CD4-positive, alpha-beta T cell (primary cell): ENCODE data around the gene OLFML2A. TPM values are rescaled to one million over a fixed set of nuclear protein-coding genes. Genes with fewer than 3 reads are reported as not detected.

ENCODE experiments used
- ATAC-seq: fragments of 200-7000 bp; cut with Tn5 transposase; one replicate; pipeline ENCODE4 v1.10.0; 2022; ENCODE audit warnings: mild to moderate bottlenecking; ENCODE audit not compliant: poor library complexity
- CTCF ChIA-PET: fragments of 350-600 bp; sonication (Branson Sonifier 250); formaldehyde crosslinking; loops from one replicate; lab custom pipeline; 2021; ENCODE audit warnings: antibody characterized with exemption, inconsistent platforms; lab: Charles Lee
- POLR2A ChIA-PET: fragments of 350-600 bp; sonication (Branson Sonifier 250); formaldehyde crosslinking; loops from one replicate; lab custom pipeline; 2021; ENCODE audit warnings: antibody characterized with exemption, inconsistent platforms; lab: Charles Lee
- DNase-seq, 14 experiments: peaks; one replicate each; pipeline ENCODE4 v3.0.0-alpha.2; 2013 to 2020; ENCODE audit warnings: mixed read lengths in 2 of 14
- H3K27ac ChIP-seq, 2 donors: one replicate each; pipeline versions ENCODE4 v1.5.1 to v1.7.0; 2013; ENCODE audit warnings: low read length in 2 of 2, low read depth in 1 of 2, mild to moderate bottlenecking in 1 of 2
- H3K27me3 ChIP-seq, 2 experiments: 1 replicate in 1 of 2; 2 replicates in 1 of 2; pipeline versions ENCODE4 v1.6.1 to v1.7.0; 2013; ENCODE audit warnings: low read length in 2 of 2, control low read depth in 1 of 2, mild to moderate bottlenecking in 1 of 2, moderate library complexity in 1 of 2; ENCODE audit not compliant: insufficient read depth in 2 of 2, control insufficient read depth in 1 of 2
- H3K36me3 ChIP-seq: one replicate; pipeline ENCODE4 v1.6.1; 2013; ENCODE audit warnings: low read length, control low read depth; ENCODE audit not compliant: insufficient read depth
- H3K4me1 ChIP-seq: one replicate; pipeline ENCODE4 v1.6.1; 2013; ENCODE audit warnings: low read length, control low read depth; ENCODE audit not compliant: insufficient read depth
- H3K4me3 ChIP-seq: one replicate; pipeline ENCODE4 v1.5.1; 2013; ENCODE audit warnings: mild to moderate bottlenecking, low read length, moderate library complexity
- H3K9me3 ChIP-seq, 2 experiments: 1 replicate in 1 of 2; 2 replicates in 1 of 2; pipeline versions ENCODE4 v1.6.1 to v1.7.0; 2013; ENCODE audit warnings: low read length in 2 of 2, mild to moderate bottlenecking in 2 of 2, control low read depth in 1 of 2, moderate library complexity in 1 of 2; ENCODE audit not compliant: control insufficient read depth in 1 of 2, insufficient read depth in 1 of 2
- H3K27ac Mint-ChIP-seq: one replicate; pipeline ENCODE4 v1.8.0; 2020; ENCODE audit warnings: mixed read lengths
- H3K27me3 Mint-ChIP-seq: one replicate; pipeline ENCODE4 v1.8.0; 2021; ENCODE audit warnings: mixed read lengths
- H3K36me3 Mint-ChIP-seq: one replicate; pipeline ENCODE4 v1.8.0; 2021; ENCODE audit warnings: low read depth, mixed read lengths
- H3K4me1 Mint-ChIP-seq: one replicate; pipeline ENCODE4 v1.8.0; 2021; ENCODE audit warnings: low read depth, mixed read lengths
- H3K4me3 Mint-ChIP-seq: one replicate; pipeline ENCODE4 v1.8.0; 2020; ENCODE audit warnings: mild to moderate bottlenecking, mixed read lengths
- H3K9me3 Mint-ChIP-seq: one replicate; pipeline ENCODE4 v1.8.0; 2020; ENCODE audit warnings: mixed read lengths
- CTCF ChIP-seq: fragments of 200-600 bp; IDR thresholded peaks from one replicate; pipeline ENCODE4 v1.8.0; 2022; ENCODE audit warnings: antibody characterized with exemption, mild to moderate bottlenecking
- intact Hi-C, 2 experiments: fragments of 100-400 bp; cut with DNase I in 1 of 2; cut with micrococcal nuclease in 1 of 2; formaldehyde crosslinking; loops; one replicate each; pipeline versions ENCODE4 v1.15.1 to v1.9.0; 2023 to 2025; cut with DNase I, micrococcal nuclease
- total RNA-seq, 174 experiments: library from RNA in 2 of 174; stranded (reverse) in 2 of 174; gene quantifications; one replicate each; pipeline ENCODE4 v1.2.3 and lab custom pipeline; 2021 to 2026

Gene OLFML2A
- total RNA-seq, 2 experiments from 2014 or later, result not detected

GRCh38 chr9:124855566-124855943 lies 78.6 kb downstream of the OLFML2A start:
- no peak for DNase-seq
- CTCF ChIA-PET, result interaction anchor here (1.4 to 5.4 kb wide), 3 partner anchors 15 to 238 kb away, joined by 3 to 106 read pairs (median 5); partner anchors contain the start of genes NR6A1 and OLFML2A
- H3K4me3 ChIP-seq, result no peak overlapping the region
- H3K27ac ChIP-seq, result no peak overlapping the region
- no peaks in the 10 kb centered on the region for H3K27me3 ChIP-seq
- ATAC-seq, result no peak
- H3K9me3 ChIP-seq, result peaks cover 0 to 3% of the 10 kb centered on the region in 2 experiments
- H3K36me3 ChIP-seq, result peaks cover 37% of the 10 kb centered on the region
- no peak overlapping the region for H3K4me3 Mint-ChIP-seq
- no peak for TF ChIP-seq CTCF
- H3K4me1 ChIP-seq, result peaks cover 40% of the 10 kb centered on the region
- H3K27me3 Mint-ChIP-seq, result peaks cover 11% of the 10 kb centered on the region
- H3K9me3 Mint-ChIP-seq, result no peaks in the 10 kb centered on the region
- H3K36me3 Mint-ChIP-seq, result peaks cover 34% of the 10 kb centered on the region
- POLR2A ChIA-PET, result no interaction called here
- intact Hi-C loops, result loop anchor here in 1 of 2 experiments (5.0 kb wide), 1 partner anchor 402 kb away; no protein-coding TSS in a partner anchor
- peaks cover 31% of the 10 kb centered on the region for H3K4me1 Mint-ChIP-seq
- no peak overlapping the region for H3K27ac Mint-ChIP-seq

GRCh38 chr9:124855944-124856765 lies 79.2 kb downstream of the OLFML2A start:
- peak overlapping the region; percentile 5 for H3K27ac Mint-ChIP-seq
- intact Hi-C loops, result loop anchor here in 1 of 2 experiments (5.0 kb wide), 1 partner anchor 401 kb away; no protein-coding TSS in a partner anchor

More at GRCh38 chr9:124855944-124856765, 79.2 kb downstream of the OLFML2A start:
- Mint-ChIP-seq H3K4me1 (peaks cover 37% of the 10 kb centered on the region), H3K27me3 (peaks cover 7% of the 10 kb centered on the region), H3K9me3 (no peaks in the 10 kb centered on the region), H3K4me3 (no peak overlapping the region), H3K36me3 (peaks cover 40% of the 10 kb centered on the region)
- no peak for TF ChIP-seq CTCF
- no peak overlapping the region for H3K4me3 ChIP-seq
- ChIA-PET POLR2A (no interaction called here), CTCF (interaction anchor here (1.4 to 5.4 kb wide), 3 partner anchors 16 to 239 kb away, joined by 3 to 106 read pairs (median 5); partner anchors contain the start of genes NR6A1 and OLFML2A)
- ATAC-seq (no peak), DNase-seq (peak in 2 of 14 experiments; percentile 29 to 43)
- H3K27me3 ChIP-seq, result no peaks in the 10 kb centered on the region
- H3K4me1 ChIP-seq, result peaks cover 46% of the 10 kb centered on the region
- H3K27ac ChIP-seq, result no peak overlapping the region
- H3K9me3 ChIP-seq, result peaks cover 0 to 3% of the 10 kb centered on the region in 2 experiments
- H3K36me3 ChIP-seq, result peaks cover 43% of the 10 kb centered on the region
